Stomach (tissue), 4 donors: Measurements from ENCODE around the gene R3HDML.

Experiments used
- CTCF ChIP-seq, 7 experiments: fragments of 450-650 bp in 4 of 7; fragments of 200-600 bp in 3 of 7; sonication (generic) in 3 of 7; IDR thresholded peaks; one replicate each; pipeline ENCODE4 v1.5.1; 2016 to 2019; ENCODE audit warnings: antibody characterized with exemption in 7 of 7, control low read depth in 2 of 7, mild to moderate bottlenecking in 1 of 7
- EP300 ChIP-seq: sonication (generic); formaldehyde crosslinking; IDR thresholded peaks from one replicate; pipeline ENCODE4 v1.6.1; 2017; ENCODE audit warnings: antibody characterized with exemption
- POLR2AphosphoS5 ChIP-seq, 3 donors: sonication (generic); formaldehyde crosslinking; IDR thresholded peaks; one replicate each; pipeline ENCODE4 v1.6.1; 2016; ENCODE audit warnings: antibody characterized with exemption in 3 of 3

GRCh38 chr20:44324343-44324742 is 12.5 kb upstream of the R3HDML start:
- TF ChIP-seq CTCF (IDR thresholded peaks at IDR 0.05) (no peak), POLR2AphosphoS5 (IDR thresholded peaks at IDR 0.05) (no peak), EP300 (no peak)
